ENCODE data around the gene CYB5D1.

CYB5D1 gene

DNA sequence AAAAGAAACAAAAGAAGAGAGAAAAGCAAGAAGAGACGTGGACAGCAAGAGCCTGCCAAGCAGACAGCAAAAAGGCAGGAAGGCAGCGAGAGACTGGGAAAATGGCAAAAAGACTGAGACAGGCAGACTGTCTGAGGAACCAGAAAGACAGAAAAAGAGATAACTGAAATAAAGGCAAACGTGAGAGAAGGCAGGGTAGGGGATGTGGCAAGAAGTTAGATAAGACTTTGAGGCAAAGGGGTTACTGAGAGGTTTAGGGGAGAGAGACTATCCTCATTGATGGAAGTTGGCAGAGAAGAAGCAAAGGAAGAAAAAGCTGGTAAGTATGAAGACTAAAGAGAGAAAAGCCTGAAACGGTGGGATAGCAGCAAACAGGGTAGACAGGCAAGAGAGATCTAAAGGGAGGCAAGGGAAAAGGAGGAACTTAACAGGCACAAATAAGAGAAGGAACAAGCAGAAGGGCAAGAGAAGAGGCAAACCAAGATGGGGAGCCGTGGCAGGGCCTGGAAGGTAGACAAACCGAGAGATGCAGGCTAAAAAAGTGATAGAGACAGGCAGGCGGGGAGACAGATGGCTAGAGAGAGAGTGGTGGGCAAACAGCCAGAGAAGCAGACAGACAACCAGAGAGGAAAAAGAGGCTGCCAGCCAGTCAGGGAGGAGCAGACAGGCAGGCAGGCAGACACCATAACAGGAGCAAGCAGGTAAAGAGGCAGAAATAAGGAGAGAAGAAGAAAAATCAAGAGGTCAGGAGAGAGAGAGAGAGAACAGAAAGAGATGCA lies 23.7 kb downstream of the CYB5D1 start:
- no peaks in the 10 kb centered on the region for H4K20me1 ChIP-seq (ENCODE audit: insufficient read depth, low read length)
- no peak overlapping the region for H3K4me2 ChIP-seq (ENCODE audit: insufficient read depth, low read length)
- H3K4me3 ChIP-seq (ENCODE audit: low read depth in 1 of 2, low read length in 2 of 2): no peak overlapping the region
- DNase-seq: no peak
- peaks cover 18% of the 10 kb centered on the region for H3K4me1 ChIP-seq (ENCODE audit: insufficient read depth, low read length)
- ATAC-seq (ENCODE audit: insufficient read depth, low read depth): no peak
- no peaks in the 10 kb centered on the region for H3K9me3 ChIP-seq (ENCODE audit: insufficient read depth, low read length, severe bottlenecking)
- H3K9ac ChIP-seq (ENCODE audit: low read depth, low read length): no peak overlapping the region
- no peaks in the 10 kb centered on the region; the same call in 1 of the 2 replicates for H3K36me3 ChIP-seq (ENCODE audit: insufficient read depth, low read length)
- H3K79me2 ChIP-seq (ENCODE audit: insufficient read depth, low read length): peaks cover 15% of the 10 kb centered on the region
- no peak overlapping the region for H2AFZ ChIP-seq (ENCODE audit: low read depth, low read length)
- TF ChIP-seq, protein P1, sequence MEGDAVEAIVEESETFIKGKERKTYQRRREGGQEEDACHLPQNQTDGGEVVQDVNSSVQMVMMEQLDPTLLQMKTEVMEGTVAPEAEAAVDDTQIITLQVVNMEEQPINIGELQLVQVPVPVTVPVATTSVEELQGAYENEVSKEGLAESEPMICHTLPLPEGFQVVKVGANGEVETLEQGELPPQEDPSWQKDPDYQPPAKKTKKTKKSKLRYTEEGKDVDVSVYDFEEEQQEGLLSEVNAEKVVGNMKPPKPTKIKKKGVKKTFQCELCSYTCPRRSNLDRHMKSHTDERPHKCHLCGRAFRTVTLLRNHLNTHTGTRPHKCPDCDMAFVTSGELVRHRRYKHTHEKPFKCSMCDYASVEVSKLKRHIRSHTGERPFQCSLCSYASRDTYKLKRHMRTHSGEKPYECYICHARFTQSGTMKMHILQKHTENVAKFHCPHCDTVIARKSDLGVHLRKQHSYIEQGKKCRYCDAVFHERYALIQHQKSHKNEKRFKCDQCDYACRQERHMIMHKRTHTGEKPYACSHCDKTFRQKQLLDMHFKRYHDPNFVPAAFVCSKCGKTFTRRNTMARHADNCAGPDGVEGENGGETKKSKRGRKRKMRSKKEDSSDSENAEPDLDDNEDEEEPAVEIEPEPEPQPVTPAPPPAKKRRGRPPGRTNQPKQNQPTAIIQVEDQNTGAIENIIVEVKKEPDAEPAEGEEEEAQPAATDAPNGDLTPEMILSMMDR (IDR thresholded peaks at IDR 0.05; ENCODE audit: borderline replicate concordance, extremely low read depth, low read length, poor library complexity, severe bottlenecking): no peak
- no peak for TF ChIP-seq EZH2 (IDR thresholded peaks at IDR 0.05; ENCODE audit: borderline replicate concordance, low read depth, low read length, severe bottlenecking)
- H3K27me3 ChIP-seq (ENCODE audit: insufficient read depth, low read length, poor library complexity): peaks cover 2% of the 10 kb centered on the region
- no peak overlapping the region for H3K27ac ChIP-seq (ENCODE audit: low read length)

DNA sequence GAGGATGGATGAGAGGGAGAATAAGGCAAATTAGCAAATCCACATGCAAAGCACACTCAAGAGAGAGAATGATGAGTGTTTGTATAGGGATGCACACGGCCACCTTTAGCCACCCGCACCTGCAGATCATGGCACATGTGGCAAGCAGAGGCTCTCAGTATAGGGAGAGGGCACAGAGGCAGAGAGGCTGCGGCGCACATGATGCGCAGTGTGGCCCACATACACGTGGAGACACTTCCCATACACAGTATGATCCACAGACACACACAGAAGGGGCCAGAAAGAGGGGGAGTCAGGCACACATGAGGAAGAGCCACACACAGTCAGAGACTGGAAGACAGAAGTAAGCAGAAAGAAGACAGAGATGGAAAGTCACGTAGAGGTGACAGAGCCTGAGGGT lies 24.3 kb downstream of the CYB5D1 start:
- no peaks in the 10 kb centered on the region for H4K20me1 ChIP-seq (ENCODE audit: insufficient read depth, low read length)

DNA sequence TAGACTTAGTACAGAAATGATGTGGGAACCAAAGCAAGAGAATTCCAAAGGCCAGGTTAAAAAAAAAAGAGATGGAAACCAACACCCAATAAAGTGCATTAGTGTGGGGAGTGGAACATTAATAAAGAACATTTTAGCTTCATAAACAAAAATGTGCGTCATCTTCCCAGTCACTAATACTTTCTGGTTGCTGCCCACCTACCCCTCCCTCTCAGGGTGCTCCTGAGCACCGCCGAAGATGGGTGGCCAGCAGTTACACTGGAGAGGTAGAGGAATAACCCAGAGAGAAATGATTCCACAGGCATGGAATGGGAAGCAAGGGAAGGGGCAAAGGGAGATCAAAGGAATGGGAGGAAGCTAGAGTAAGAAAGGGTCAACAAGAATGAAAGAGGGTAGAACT lies 24.8 kb downstream of the CYB5D1 start:
- peaks cover 2% of the 10 kb centered on the region for H3K27me3 ChIP-seq (ENCODE audit: insufficient read depth, low read length, poor library complexity)
- no peak for TF ChIP-seq EZH2 (IDR thresholded peaks at IDR 0.05; ENCODE audit: borderline replicate concordance, low read depth, low read length, severe bottlenecking)
- TF ChIP-seq, protein P1 (IDR thresholded peaks at IDR 0.05; ENCODE audit: borderline replicate concordance, extremely low read depth, low read length, poor library complexity, severe bottlenecking): no peak
- no peak overlapping the region for H2AFZ ChIP-seq (ENCODE audit: low read depth, low read length)
- no peak overlapping the region for H3K9ac ChIP-seq (ENCODE audit: low read depth, low read length)
- H3K79me2 ChIP-seq (ENCODE audit: insufficient read depth, low read length): peaks cover 23% of the 10 kb centered on the region
- H3K4me1 ChIP-seq (ENCODE audit: insufficient read depth, low read length): peaks cover 30% of the 10 kb centered on the region
- H3K9me3 ChIP-seq (ENCODE audit: insufficient read depth, low read length, severe bottlenecking): no peaks in the 10 kb centered on the region
- no peaks in the 10 kb centered on the region; the same call in 1 of the 2 replicates for H3K36me3 ChIP-seq (ENCODE audit: insufficient read depth, low read length)
- no peak overlapping the region for H3K4me3 ChIP-seq (ENCODE audit: low read depth in 1 of 2, low read length in 2 of 2)
- no peak for DNase-seq
- no peak overlapping the region for H3K27ac ChIP-seq (ENCODE audit: low read length)
- no peak overlapping the region for H3K4me2 ChIP-seq (ENCODE audit: insufficient read depth, low read length)
- H4K20me1 ChIP-seq (ENCODE audit: insufficient read depth, low read length): peaks cover under 1% of the 10 kb centered on the region
- no peak for ATAC-seq (ENCODE audit: insufficient read depth, low read depth)

More for the DNA sequence above, 24.3 kb downstream of the CYB5D1 start:
- Histone ChIP-seq H3K27me3 (ENCODE audit: insufficient read depth, low read length, poor library complexity) (peaks cover 2% of the 10 kb centered on the region), H3K36me3 (ENCODE audit: insufficient read depth, low read length) (no peaks in the 10 kb centered on the region; the same call in 1 of the 2 replicates), H3K4me2 (ENCODE audit: insufficient read depth, low read length) (no peak overlapping the region), H3K4me3 (ENCODE audit: low read depth in 1 of 2, low read length in 2 of 2) (no peak overlapping the region), H3K27ac (ENCODE audit: low read length) (no peak overlapping the region), H3K9me3 (ENCODE audit: insufficient read depth, low read length, severe bottlenecking) (no peaks in the 10 kb centered on the region), H3K4me1 (ENCODE audit: insufficient read depth, low read length) (peaks cover 24% of the 10 kb centered on the region), H2AFZ (ENCODE audit: low read depth, low read length) (no peak overlapping the region), H3K79me2 (ENCODE audit: insufficient read depth, low read length) (peaks cover 20% of the 10 kb centered on the region), H3K9ac (ENCODE audit: low read depth, low read length) (no peak overlapping the region)
- TF ChIP-seq, protein P1 (IDR thresholded peaks at IDR 0.05; ENCODE audit: borderline replicate concordance, extremely low read depth, low read length, poor library complexity, severe bottlenecking): no peak
- TF ChIP-seq EZH2 (IDR thresholded peaks at IDR 0.05; ENCODE audit: borderline replicate concordance, low read depth, low read length, severe bottlenecking): no peak
- no peak for DNase-seq
- ATAC-seq (ENCODE audit: insufficient read depth, low read depth): no peak

Measured in DND-41 (cell line).